HG03066 (cell line): ENCODE data around the gene MFAP2.
"Not testable (repeated sequence)": the region's sequence is repeated elsewhere in the genome, so short reads cannot be mapped to it uniquely, and the experiment has no call there.

Source experiments
- ATAC-seq: cut with Tn5 transposase; IDR thresholded peaks from one replicate; pipeline ENCODE4 v1.9.1; 2021; ENCODE audit warnings: low read depth; ENCODE audit not compliant: unreplicated experiment

The MFAP2 gene

DNA sequence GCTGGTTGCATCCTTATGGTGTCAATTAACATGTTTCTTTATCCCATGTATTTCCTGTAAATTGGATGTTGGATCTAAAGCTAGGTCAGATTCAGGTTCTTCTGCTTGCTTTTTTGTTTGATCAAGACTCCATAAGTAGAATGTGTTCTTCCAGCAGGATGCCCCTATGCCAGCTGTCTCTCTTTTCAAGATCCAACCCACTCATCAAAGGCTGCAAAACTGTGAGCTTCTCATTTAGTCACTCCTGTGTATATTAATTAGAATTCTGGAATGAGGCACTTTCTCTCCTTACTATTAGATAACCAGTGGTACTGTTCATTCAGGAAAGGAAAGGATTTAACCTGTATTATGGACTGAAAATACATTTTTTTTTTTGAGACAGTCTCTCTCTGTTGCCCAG, 46.5 kb downstream of the MFAP2 start:
- not testable (repeated sequence) for ATAC-seq

DNA sequence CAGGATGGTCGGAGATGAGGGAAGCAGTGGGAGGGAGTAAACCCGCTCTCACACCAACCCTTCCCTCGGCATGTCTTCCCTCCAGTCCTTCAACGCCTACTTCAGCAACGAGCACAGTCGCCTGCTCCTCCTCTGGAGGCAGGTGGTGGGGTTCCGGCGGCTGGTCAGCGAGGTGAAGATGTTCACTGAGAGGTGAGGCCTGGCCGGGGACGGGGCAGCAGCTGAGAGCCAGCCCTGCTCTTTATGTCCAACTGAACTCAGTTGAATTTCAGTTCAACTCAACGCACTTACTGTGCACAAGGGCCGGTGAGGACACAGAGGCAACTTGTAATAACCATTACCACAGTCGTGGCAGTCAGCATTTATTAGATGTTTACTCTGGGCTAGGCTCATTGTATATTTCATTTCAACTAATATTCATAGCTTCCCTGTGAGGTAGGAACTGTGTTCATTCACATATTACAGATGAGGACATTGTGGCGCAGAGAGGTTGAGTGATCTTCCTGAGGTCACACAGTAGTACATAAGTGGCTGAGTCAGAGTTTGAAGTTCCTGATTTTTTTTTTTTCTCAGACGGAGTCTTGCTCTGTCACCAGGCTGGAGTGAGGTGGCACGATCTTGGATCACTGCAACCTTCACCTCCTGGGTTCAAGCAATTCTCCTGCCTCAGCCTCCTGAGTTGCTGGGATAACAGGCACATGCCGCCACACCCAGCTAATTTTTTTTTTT, 49.0 kb downstream of the MFAP2 start:
- ATAC-seq = not testable (repeated sequence)

DNA sequence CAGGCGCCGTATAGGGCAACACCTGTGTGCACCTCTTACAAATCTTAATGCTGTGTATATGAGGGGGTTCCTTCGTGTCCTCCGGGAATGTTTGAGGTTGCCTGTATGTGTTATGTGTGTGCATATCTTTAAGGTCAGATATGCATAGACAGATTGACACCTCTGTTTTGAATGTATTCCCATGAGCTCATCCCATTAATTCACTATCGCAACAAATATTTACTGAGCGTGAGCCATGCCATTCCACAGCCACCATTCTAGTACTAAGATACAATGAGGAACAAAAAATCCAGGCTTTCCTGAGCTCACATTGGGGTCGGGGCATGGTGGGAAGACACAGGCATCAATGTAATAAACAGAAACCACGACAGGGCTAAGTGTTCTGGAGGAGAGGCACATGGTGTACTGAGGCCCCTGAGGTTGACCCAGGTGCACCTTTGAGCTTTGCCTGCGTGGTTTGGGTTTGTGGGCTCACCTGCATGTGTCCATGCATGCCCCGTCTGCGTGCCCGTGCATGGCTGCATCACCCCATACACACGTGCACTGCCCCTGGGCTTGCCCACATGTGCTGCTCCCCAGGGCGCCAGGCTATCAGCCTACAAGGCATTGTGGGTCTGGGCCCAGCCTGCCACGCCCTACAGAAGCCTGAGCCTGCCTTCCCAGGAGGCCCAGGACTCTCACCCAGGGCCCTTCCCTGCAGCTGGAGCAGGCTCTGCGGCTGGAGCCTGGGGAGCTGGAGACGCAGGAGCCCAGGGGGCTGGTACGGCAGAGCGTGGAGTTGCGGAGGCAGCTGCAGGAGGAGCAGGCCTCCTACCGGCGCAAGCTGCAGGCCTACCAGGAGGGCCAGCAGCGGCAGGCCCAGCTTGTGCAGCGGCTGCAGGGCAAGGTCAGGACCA, 51.0 kb downstream of the MFAP2 start:
- not testable (repeated sequence) for ATAC-seq

DNA sequence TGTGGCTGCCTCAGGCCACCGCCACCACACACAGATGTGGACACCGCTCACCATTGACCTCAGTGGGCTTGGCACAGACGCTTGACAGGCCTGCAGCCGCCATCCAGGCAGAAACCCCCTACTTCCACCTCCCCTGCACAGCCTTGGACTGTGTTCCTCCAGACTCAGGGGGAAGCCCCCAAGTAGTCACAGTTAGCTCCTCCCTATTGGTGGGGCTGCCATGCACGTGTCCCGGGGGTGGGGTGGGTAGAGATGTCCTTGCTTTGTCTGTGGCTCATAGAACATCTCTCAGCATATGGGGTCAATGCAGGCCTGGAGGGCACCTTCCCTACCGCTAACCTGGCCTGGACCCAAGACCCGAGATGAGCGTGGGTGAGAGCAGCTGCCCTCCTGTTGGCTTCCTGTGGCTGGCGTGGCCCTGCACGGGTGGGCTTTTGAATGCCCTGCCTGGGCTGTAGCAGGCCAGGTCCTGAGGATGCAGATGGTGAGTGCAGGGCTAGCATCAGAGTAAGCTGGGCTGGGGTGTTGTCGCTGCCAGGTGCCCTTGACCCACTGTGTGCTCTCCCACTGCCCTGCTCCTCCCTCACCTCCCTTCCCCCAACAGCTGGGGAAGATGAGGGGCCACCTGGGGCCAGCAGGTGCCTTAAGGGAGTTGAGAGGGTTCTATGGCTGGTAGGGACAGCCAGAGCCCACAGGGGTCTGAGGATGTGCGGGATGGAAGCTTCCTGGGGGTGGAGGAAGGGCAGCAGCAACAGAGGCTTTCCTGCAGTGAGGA, 52.5 kb downstream of the MFAP2 start:
- ATAC-seq = no peak

DNA sequence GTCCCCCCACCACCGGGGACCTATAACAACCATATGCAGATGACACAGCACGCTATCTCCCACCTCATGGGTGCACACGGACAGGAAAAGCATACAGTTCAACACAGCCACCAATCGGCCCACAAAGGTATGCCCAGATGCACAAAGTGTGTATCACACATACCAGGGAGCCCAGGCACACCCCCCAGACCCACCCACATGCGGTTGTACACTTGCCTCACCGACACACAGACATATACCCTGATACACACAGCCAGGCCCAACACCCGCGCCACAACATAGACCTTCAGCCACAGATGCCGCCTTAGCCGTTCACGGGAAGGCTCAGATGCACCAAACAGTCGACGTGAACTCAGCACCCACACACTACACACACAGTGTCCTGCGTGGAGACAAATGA, 53.2 kb downstream of the MFAP2 start:
- no peak for ATAC-seq

DNA sequence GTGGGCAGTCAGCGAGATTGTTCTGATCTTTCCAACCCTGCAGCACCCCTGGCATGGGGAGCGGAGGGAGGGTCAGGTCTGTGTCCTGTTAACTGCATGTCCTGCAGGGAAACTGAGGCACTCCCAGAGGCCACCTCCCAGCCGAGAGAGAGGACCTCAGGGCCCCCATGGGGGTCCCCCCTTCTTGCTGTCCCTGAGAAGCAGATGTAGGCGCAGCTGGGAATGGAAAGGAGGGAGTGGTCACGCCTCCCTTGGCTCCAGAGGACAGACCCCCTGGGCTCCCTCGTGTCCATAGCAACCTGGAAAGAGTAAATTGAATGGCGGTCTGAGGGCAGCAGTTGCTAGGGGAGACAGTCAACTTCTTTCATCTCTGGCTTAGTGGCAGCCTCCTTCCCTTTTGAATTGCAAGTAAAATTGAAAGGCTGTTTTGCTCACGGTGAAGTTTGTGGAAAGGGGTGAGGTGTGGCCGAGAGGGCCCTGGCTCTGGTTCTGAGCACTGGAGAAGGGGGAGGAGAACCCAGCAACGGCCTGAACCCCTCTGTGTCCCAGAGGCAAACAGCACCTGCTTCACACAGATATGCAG, 53.8 kb downstream of the MFAP2 start:
- ATAC-seq = no peak

DNA sequence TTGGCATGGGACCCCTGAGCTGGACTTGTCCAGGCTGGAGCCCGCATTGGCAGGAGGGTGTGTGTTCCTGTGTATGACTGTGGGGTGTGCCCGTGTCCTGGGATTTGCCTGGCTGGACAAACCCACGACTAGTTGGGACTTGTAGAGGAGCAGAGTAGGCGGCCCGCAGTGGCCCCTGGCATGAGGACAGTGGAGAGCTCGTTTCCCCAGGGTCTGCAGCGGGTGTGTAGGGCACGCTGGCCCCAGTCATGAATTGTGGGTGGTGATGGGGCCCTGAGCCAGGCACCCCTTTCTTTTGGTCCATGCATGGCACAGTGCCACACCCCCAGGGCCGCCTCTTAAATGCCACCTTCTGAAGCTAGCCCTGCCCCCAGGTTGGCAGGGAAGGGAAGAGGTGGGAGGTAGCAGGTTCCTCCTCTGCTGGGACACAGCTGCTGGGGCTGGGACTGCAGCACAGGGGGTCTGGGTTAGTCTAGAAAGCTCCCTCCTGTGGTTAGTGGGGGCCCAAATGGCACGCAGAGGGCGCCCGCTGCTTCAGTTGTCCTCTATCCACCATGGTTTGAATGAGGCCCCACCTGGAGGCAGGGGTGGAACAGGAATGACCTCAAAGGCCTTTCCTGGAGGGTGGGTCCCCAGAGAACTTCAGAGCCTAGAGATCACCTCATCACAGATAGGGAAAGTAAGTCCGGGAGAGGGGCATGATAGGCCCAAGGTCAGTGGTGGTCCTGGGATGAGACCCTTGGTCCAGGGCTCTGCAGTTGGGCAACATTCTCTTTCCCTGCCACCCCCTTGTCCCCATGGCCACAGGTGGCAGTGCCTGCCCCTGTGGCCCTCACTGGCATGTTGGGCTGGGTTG, 54.6 kb downstream of the MFAP2 start:
- ATAC-seq = no peak

DNA sequence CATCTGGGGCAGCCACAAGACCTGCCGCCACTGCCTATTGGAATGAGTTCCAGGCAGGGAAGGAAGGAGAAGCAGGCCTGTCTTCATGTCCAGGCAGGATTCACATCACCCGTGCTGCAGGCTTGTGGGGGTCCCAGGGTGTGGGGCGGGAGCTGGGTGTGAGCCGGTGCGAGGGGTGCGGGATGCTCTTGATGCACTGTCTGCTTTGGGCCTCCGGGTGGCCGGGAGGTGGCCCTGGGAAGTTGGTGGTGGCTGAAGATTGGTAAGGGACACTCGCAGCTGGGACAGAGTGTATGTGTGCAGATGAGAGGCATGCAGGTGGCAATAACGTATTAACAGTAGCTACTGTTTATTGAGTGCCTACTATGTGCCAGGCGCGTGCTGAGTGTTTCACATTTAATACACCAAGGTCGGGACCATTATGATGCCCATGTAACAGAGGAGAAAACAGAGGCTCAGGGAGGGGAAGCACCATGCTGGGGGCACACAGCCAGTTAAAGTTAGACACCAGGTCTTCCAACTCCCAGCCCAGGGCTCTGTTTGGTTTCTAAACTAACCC, 55.4 kb downstream of the MFAP2 start:
- ATAC-seq = no peak
